Mesodermal cell (in vitro differentiated cells): ENCODE results near the gene OR4C12. TPM values are rescaled to one million over a fixed set of nuclear protein-coding genes. Genes with fewer than 3 reads are reported as not detected.
"Not testable (repeated sequence)": the region's sequence is repeated elsewhere in the genome, so short reads cannot be mapped to it uniquely, and the experiment has no call there.

Source experiments
- H3K27ac ChIP-seq: 2 replicates; pipeline ENCODE4 v1.7.0; 2013; ENCODE audit warnings: mild to moderate bottlenecking, low read depth, low read length, moderate library complexity; ENCODE audit not compliant: severe bottlenecking
- H3K36me3 ChIP-seq: 2 replicates; pipeline ENCODE4 v1.7.1; 2013; ENCODE audit warnings: mild to moderate bottlenecking, low read length, moderate library complexity; ENCODE audit not compliant: control insufficient read depth, insufficient read depth
- H3K4me1 ChIP-seq: one replicate; pipeline ENCODE4 v1.7.1; 2013; ENCODE audit warnings: mild to moderate bottlenecking, low read length; ENCODE audit not compliant: insufficient read depth, control insufficient read depth, poor library complexity, severe bottlenecking
- H3K4me3 ChIP-seq: 2 replicates; pipeline ENCODE4 v1.7.0; 2013; ENCODE audit warnings: low read length, control low read depth, mild to moderate bottlenecking; ENCODE audit not compliant: insufficient read depth, poor library complexity, severe bottlenecking; ENCODE audit errors: extremely low read depth
- H3K9me3 ChIP-seq: 2 replicates; pipeline ENCODE4 v1.7.1; 2013; ENCODE audit warnings: mild to moderate bottlenecking, low read length, moderate library complexity; ENCODE audit not compliant: control insufficient read depth
- WGBS, 2 experiments: methylation state at CpG; one replicate each; pipeline ENCODE4 v1.1.5; 2013; ENCODE audit warnings: missing lambda C conversion rate in 2 of 2; ENCODE audit not compliant: insufficient coverage in 2 of 2; 5-methylcytosine and 5-hydroxymethylcytosine counted together
- polyA plus RNA-seq, 2 experiments: library from polyadenylated mRNA; stranded (reverse); fragments of 50-300 nt; gene quantifications; one replicate each; pipeline ENCODE4 v1.2.3, GENCODE V29; 2013

OR4C12 gene
- polyA plus RNA-seq (2013, experiment 1 of 2), result not detected
- not detected for polyA plus RNA-seq (2013, experiment 2 of 2)

GRCh38 chr11:49982435-49982834 is at the start of gene OR4C12:
OR4C12 (minus strand) TSS chr11:49982535; CDS start chr11:49982501, 34 bp downstream.
- WGBS, 2 experiments, result no CpG with 5 or more reads among the region's 1 CpG
- H3K36me3 ChIP-seq, H3K4me1 ChIP-seq, H3K27ac ChIP-seq, H3K4me3 ChIP-seq: not testable (repeated sequence)
- H3K9me3 ChIP-seq, result peaks cover 60% of the 10 kb centered on the region

- no peaks in the 10 kb centered on the region for H3K36me3 ChIP-seq
- peaks cover 62% of the 10 kb centered on the region for H3K9me3 ChIP-seq
- H3K4me1 ChIP-seq, result no peaks in the 10 kb centered on the region
- no peak overlapping the region for H3K27ac ChIP-seq
- no peak overlapping the region for H3K4me3 ChIP-seq
- no CpG with 5 or more reads among the region's 1 CpG for WGBS, 2 experiments
These were observed 47.9 kb upstream of the OR4C12 start for GRCh38 chr11:50030193-50030592.

GRCh38 chr11:49995565-49995964 is 13.2 kb upstream of the OR4C12 start:
- Histone ChIP-seq H3K4me3 (no peak overlapping the region), H3K9me3 (peaks cover 43% of the 10 kb centered on the region)
- WGBS, 2 experiments, result 21 to 40% methylated on average over 2 of the region's 6 CpGs

DNA sequence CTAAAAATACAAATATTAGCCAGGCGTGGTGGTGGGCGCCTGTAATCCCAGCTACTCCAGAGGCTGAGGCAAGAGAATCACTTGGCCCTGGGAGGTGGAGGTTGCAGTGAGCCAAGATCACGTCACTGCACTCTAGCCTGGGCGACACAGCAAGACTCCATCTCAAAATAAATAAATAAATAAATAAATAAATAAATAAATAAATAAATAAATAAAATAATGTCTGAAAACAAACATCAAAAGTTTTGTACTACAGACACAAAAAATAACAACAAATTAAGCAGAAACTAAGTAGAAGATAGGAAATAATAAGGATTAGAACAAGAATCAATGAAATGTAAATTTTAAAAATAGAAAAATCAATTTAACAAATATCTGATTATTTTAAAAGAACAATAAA is 8.9 kb downstream of the OR4C12 start:
- WGBS, 2 experiments, result 80% methylated on average over 1 of the region's 4 CpGs; no CpG with 5 or more reads in 1 of the 2 experiments
- H3K36me3 ChIP-seq, H3K4me3 ChIP-seq, H3K4me1 ChIP-seq, H3K27ac ChIP-seq: not testable (repeated sequence)
- peaks cover 28% of the 10 kb centered on the region for H3K9me3 ChIP-seq

More at GRCh38 chr11:49995565-49995964, 13.2 kb upstream of the OR4C12 start:
- Histone ChIP-seq H3K36me3 (no peaks in the 10 kb centered on the region), H3K27ac (no peak overlapping the region), H3K4me1 (no peaks in the 10 kb centered on the region)

- no CpG with 5 or more reads among the region's 1 CpG for WGBS, 2 experiments
- Histone ChIP-seq H3K27ac (no peak within 1 kb of the TSS), H3K4me3 (no peak within 1 kb of the TSS), H3K9me3 (peaks cover 15% of the 10 kb centered on the region), H3K36me3 (no peaks in the 10 kb centered on the region), H3K4me1 (no peaks in the 10 kb centered on the region)
These were observed 30.2 kb downstream of the OR4C12 start, which contains the start of gene OR4C13 for GRCh38 chr11:49952091-49952490. OR4C13 (plus strand) TSS chr11:49952391; CDS start chr11:49952423, 32 bp downstream.

- H3K4me3 ChIP-seq, H3K4me1 ChIP-seq, H3K36me3 ChIP-seq, H3K27ac ChIP-seq: not testable (repeated sequence)
- WGBS, 2 experiments, result 60% methylated on average over 1 of the region's 1 CpG; no CpG with 5 or more reads in 1 of the 2 experiments
- peaks cover 15% of the 10 kb centered on the region for H3K9me3 ChIP-seq
These were observed 33.6 kb downstream of the OR4C12 start for GRCh38 chr11:49948701-49949100.
